ENCODE results near the gene PCYT2. TPM values are rescaled to one million over a fixed set of nuclear protein-coding genes. Genes with fewer than 3 reads are reported as not detected.

PCYT2 gene
- total and polyA plus RNA-seq, 12 donors = 29.5 to 64.1 (median 47.7) TPM

DNA sequence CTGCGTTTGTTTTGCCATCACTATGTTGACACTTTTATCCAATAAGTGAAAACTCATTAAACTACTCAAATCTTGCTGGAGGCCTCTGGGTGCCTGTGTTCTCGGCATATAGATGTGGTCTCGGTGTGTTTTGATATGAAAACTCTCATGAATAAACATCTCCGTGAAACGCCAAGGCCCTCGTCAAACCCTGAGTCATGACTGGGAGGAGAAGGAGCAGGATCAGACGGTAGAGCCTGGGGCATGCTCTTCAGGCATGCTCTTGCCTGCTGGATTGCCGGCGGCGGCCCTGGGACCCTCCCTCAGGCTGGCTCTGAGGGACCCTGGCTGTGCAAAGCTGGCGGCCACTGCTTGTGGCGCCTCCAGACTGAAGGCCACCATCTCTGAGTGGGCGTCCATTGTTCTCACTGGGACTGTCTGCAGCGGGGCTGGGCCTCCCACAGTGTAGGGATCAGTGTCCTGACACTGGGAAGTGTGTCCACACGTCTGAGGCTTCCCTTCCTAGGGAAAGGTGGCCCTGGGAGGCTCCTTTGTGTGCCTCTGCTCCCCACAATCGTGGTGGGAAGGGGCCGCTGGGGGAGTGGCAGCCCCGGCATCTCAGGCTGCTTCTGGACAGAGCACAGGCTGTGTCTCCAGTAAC, 10.9 kb downstream of the PCYT2 start:
- Histone ChIP-seq H3K27me3 (peaks cover 0 to 26% (median 0%) of the 10 kb centered on the region in 7 donors), H3K27ac (no peak overlapping the region), H3K9me3 (no peaks in the 10 kb centered on the region), H3K4me1 (peaks cover 3 to 16% (median 13%) of the 10 kb centered on the region in 9 donors), H3K36me3 (peaks cover 0 to 70% (median 32%) of the 10 kb centered on the region in 9 donors), H3K4me3 (no peak overlapping the region)
- TF ChIP-seq, protein P1, sequence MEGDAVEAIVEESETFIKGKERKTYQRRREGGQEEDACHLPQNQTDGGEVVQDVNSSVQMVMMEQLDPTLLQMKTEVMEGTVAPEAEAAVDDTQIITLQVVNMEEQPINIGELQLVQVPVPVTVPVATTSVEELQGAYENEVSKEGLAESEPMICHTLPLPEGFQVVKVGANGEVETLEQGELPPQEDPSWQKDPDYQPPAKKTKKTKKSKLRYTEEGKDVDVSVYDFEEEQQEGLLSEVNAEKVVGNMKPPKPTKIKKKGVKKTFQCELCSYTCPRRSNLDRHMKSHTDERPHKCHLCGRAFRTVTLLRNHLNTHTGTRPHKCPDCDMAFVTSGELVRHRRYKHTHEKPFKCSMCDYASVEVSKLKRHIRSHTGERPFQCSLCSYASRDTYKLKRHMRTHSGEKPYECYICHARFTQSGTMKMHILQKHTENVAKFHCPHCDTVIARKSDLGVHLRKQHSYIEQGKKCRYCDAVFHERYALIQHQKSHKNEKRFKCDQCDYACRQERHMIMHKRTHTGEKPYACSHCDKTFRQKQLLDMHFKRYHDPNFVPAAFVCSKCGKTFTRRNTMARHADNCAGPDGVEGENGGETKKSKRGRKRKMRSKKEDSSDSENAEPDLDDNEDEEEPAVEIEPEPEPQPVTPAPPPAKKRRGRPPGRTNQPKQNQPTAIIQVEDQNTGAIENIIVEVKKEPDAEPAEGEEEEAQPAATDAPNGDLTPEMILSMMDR (IDR thresholded peaks at IDR 0.05) = no peak
- no peak for DNase-seq
- WGBS, 2 donors = 84 to 87% methylated on average over 18 of the region's 18 CpGs
- ATAC-seq = no peak
- intact Hi-C loops (cut with DNase I) = no loop called here

DNA sequence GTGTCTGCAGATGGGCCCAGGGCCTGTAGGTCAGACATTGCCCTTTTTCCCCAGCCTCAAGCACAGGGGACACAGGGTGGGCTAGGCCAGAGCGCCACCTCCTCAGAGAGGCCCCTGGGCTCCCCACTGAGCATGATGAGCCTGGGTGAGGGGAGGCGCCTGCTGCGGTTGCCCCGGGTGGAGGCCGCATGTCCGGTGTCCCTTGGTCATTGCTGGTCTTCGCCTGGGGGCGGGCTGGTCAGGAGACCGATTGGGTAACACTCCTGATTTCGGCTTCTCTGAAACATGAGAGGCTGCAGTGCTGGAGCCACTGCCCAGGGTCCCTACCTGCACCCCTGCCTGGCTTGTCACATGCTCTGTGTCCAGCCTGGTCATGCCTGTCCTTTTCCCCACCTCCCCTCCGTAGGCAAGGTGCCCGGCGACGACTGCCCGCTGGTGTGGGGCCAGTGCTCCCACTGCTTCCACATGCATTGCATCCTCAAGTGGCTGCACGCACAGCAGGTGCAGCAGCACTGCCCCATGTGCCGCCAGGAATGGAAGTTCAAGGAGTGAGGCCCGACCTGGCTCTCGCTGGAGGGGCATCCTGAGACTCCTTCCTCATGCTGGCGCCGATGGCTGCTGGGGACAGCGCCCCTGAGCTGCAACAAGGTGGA, 11.6 kb downstream of the PCYT2 start:
- no peak for ATAC-seq
- TF ChIP-seq, protein P1 (IDR thresholded peaks at IDR 0.05) = no peak
- Histone ChIP-seq H3K4me1 (peaks cover 3 to 16% (median 13%) of the 10 kb centered on the region in 9 donors), H3K27me3 (peaks cover 0 to 26% (median 0%) of the 10 kb centered on the region in 7 donors), H3K4me3 (no peak overlapping the region), H3K27ac (no peak overlapping the region), H3K36me3 (peaks cover 0 to 72% (median 34%) of the 10 kb centered on the region in 9 donors), H3K9me3 (no peaks in the 10 kb centered on the region)
- 94 to 95% methylated on average over 22 of the region's 22 CpGs for WGBS, 2 donors
- intact Hi-C loops (cut with DNase I) = no loop called here
- no peak for DNase-seq

- H3K27me3 ChIP-seq = peaks cover 0 to 26% (median 0%) of the 10 kb centered on the region in 7 donors
- H3K9me3 ChIP-seq = no peaks in the 10 kb centered on the region
- DNase-seq = no peak
- H3K4me3 ChIP-seq = no peak overlapping the region
- WGBS, 2 donors = 90 to 92% methylated on average over 9 of the region's 9 CpGs
- intact Hi-C loops (cut with DNase I) = no loop called here
- H3K27ac ChIP-seq = no peak overlapping the region
- H3K4me1 ChIP-seq = peaks cover 3 to 16% (median 13%) of the 10 kb centered on the region in 9 donors
- TF ChIP-seq, protein P1 (IDR thresholded peaks at IDR 0.05) = no peak
- no peak for ATAC-seq
- peaks cover 0 to 72% (median 42%) of the 10 kb centered on the region in 9 donors for H3K36me3 ChIP-seq
These were observed 12.3 kb downstream of the PCYT2 start for GRCh38 chr17:81898885-81899284.

DNA sequence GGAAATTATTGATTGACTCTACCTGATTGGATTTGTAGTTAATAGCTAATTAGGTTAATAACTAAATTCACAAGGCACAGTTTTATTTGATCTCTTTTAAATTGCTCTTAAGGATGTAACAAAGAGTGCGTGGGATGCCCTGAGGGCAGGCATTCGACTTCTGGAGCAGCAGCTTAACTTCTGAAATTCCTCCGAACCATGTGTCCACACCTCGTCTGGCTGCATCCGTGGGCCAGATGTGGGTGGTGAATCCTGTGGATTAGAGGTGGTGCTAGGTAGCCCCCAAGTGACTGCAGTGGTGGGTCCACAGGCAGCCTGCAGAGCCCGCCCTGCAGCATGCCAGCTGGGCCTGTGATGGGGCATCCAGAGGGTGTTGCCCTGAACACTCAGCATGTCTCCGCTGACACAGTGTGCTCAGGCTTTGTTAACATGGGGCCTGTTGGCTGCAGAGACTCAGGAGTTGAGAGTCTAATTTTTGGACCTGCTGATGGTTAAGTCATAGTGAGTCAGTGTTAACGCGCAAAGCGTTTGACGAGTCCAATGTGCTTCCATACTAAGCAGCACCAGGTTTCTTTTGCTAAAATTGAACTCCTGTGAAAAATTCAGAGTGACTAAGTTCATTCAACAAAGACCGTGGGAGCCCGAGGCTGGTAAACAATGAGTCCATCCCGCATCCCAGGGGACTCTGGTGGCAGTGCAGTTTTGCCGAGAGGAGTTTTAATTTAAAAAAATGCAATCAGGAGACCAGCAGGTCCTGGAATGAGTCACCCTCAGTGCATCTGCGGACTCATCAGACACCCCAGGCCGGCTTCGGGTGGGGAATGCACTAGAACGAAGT, 13.0 kb downstream of the PCYT2 start:
- intact Hi-C loops (cut with DNase I) = no loop called here
- Histone ChIP-seq H3K27me3 (peaks cover 0 to 24% (median 0%) of the 10 kb centered on the region in 7 donors), H3K4me1 (peaks cover 3 to 16% (median 13%) of the 10 kb centered on the region in 9 donors), H3K27ac (no peak overlapping the region), H3K36me3 (peaks cover 0 to 77% (median 44%) of the 10 kb centered on the region in 9 donors), H3K9me3 (no peaks in the 10 kb centered on the region), H3K4me3 (no peak overlapping the region)
- TF ChIP-seq, protein P1 (IDR thresholded peaks at IDR 0.05) = no peak
- no peak for DNase-seq
- no peak for ATAC-seq
- 89 to 91% methylated on average over 19 of the region's 19 CpGs for WGBS, 2 donors

Data from heart right ventricle (tissue), 16 donors.